Measurements from ENCODE around the gene HNRNPM.

- TF ChIP-seq CTCF (conservative IDR thresholded peaks at IDR 0.05; ENCODE audit: low read length) (no peak), EZH2phosphoT487 (IDR thresholded peaks at IDR 0.05; ENCODE audit: borderline replicate concordance, low read depth, low read length) (no peak)
These were observed 85.4 kb downstream of the HNRNPM start for GRCh38 chr19:8530061-8530679.
